DOHH2 (cell line): ENCODE results near the gene FAM168B.

Experiments used
- CTCF ChIP-seq: fragments of 200-600 bp; sonication (generic); IDR thresholded peaks from one replicate; pipeline ENCODE4 v1.5.1; 2014; ENCODE audit warnings: antibody characterized with exemption, mild to moderate bottlenecking, low read depth, low read length; ENCODE audit not compliant: poor library complexity, severe bottlenecking
- EZH2phosphoT487 ChIP-seq: fragments of 200-600 bp; sonication (generic); IDR thresholded peaks from 2 replicates; pipeline ENCODE4 v1.6.1; 2017; ENCODE audit warnings: borderline replicate concordance, mild to moderate bottlenecking, antibody characterized with exemption, low read length, moderate library complexity, mixed read lengths

GRCh38 chr2:131032393-131032836 lies 60.8 kb downstream of the FAM168B start:
- no peak for TF ChIP-seq EZH2phosphoT487
- no peak for TF ChIP-seq CTCF
